Mucosa of descending colon (tissue), 3 donors: ENCODE measurements around the gene DNAH7. TPM values are rescaled to one million over a fixed set of nuclear protein-coding genes. Genes with fewer than 3 reads are reported as not detected.

Source experiments
- ATAC-seq: fragments of 200-7000 bp; cut with Tn5 transposase; one replicate; pipeline ENCODE4 v1.9.1; 2020; ENCODE audit warnings: mild to moderate bottlenecking, moderate library complexity
- DNase-seq, 3 donors: peaks; one replicate each; pipeline ENCODE4 v3.0.0-alpha.2; 2020
- H3K36me3 ChIP-seq: fragments of 200-600 bp; one replicate; pipeline ENCODE4 v1.8.0; 2021; ENCODE audit warnings: low read depth, mild to moderate bottlenecking
- H3K4me1 ChIP-seq: fragments of 200-600 bp; one replicate; pipeline ENCODE4 v1.8.0; 2021; ENCODE audit warnings: low read depth, mild to moderate bottlenecking
- H3K4me3 ChIP-seq: fragments of 200-600 bp; one replicate; pipeline ENCODE4 v1.8.0; 2021; ENCODE audit warnings: mild to moderate bottlenecking
- H3K9me3 ChIP-seq: fragments of 200-600 bp; one replicate; pipeline ENCODE4 v1.8.0; 2021; ENCODE audit warnings: mild to moderate bottlenecking
- CTCF ChIP-seq: fragments of 200-600 bp; IDR thresholded peaks from one replicate; pipeline ENCODE4 v1.8.0; 2022; ENCODE audit warnings: antibody characterized with exemption, mild to moderate bottlenecking
- intact Hi-C, 2 donors: fragments of 100-400 bp; cut with DNase I in 1 of 2; cut with micrococcal nuclease in 1 of 2; formaldehyde crosslinking; loops; one replicate each; pipeline versions ENCODE4 v1.11.0 to v1.11.1; 2022; cut with DNase I, micrococcal nuclease
- total RNA-seq, 3 donors: library from RNA; stranded (reverse); fragmentation: NEBNext Ultra II Directional in 2 of 3; extraction: Animal tissue kit (Norgen Biotek cat#: 25700) in 2 of 3; gene quantifications; one replicate each; pipeline versions ENCODE4 v1.2.1 to v1.2.4, GENCODE V29; 2021 to 2023
- donor health status: DM: no; HTN: no; CAD: no; lungs with moderate emphysema.
- donor health status: DM: no; HTN: no; CAD: no.
- donor health status: DM: no; HTN: yes; CAD: no.

DNAH7 gene
- total RNA-seq, 3 donors from 2014 or later: 3.0 to 9.3 (median 5.5) TPM

- intact Hi-C loops: no loop called here
- no peak for TF ChIP-seq CTCF
- DNase-seq (peak; percentile 43 to 66 (median 49)), ATAC-seq (peak; percentile 34)
- H3K4me3 ChIP-seq: no peak overlapping the region
- no peaks in the 10 kb centered on the region for H3K36me3 ChIP-seq
- H3K4me1 ChIP-seq: no peaks in the 10 kb centered on the region
- H3K9me3 ChIP-seq: no peaks in the 10 kb centered on the region
Measured at GRCh38 chr2:195898505-195899191, 170.0 kb downstream of the DNAH7 start.

GRCh38 chr2:195891081-195891480, 177.6 kb downstream of the DNAH7 start:
- DNase-seq (no peak), ATAC-seq (no peak)
- Histone ChIP-seq H3K9me3 (no peaks in the 10 kb centered on the region), H3K36me3 (no peaks in the 10 kb centered on the region), H3K4me1 (no peaks in the 10 kb centered on the region), H3K4me3 (no peak overlapping the region)
- intact Hi-C loops: no loop called here
- no peak for TF ChIP-seq CTCF

- Histone ChIP-seq H3K36me3 (no peaks in the 10 kb centered on the region), H3K4me3 (no peak overlapping the region), H3K9me3 (no peaks in the 10 kb centered on the region), H3K4me1 (no peaks in the 10 kb centered on the region)
- DNase-seq (no peak), ATAC-seq (no peak)
- intact Hi-C loops: no loop called here
- no peak for TF ChIP-seq CTCF
Measured at GRCh38 chr2:195879153-195879552, 189.5 kb downstream of the DNAH7 start.

- Histone ChIP-seq H3K4me1 (no peaks in the 10 kb centered on the region), H3K9me3 (no peaks in the 10 kb centered on the region), H3K36me3 (no peaks in the 10 kb centered on the region), H3K4me3 (no peak overlapping the region)
- DNase-seq: no peak
- TF ChIP-seq CTCF: no peak
- intact Hi-C loops: no loop called here
- ATAC-seq: no peak
Measured at GRCh38 chr2:195871326-195871725, 197.3 kb downstream of the DNAH7 start.

GRCh38 chr2:195864316-195864715, 204.3 kb downstream of the DNAH7 start:
- Histone ChIP-seq H3K9me3 (no peaks in the 10 kb centered on the region), H3K4me3 (no peak overlapping the region), H3K36me3 (no peaks in the 10 kb centered on the region), H3K4me1 (no peaks in the 10 kb centered on the region)
- ATAC-seq (no peak), DNase-seq (no peak)
- intact Hi-C loops: no loop called here
- no peak for TF ChIP-seq CTCF

- ATAC-seq (no peak), DNase-seq (no peak)
- Histone ChIP-seq H3K4me3 (no peak overlapping the region), H3K9me3 (no peaks in the 10 kb centered on the region), H3K4me1 (no peaks in the 10 kb centered on the region), H3K36me3 (no peaks in the 10 kb centered on the region)
- intact Hi-C loops: no loop called here
- TF ChIP-seq CTCF: no peak
Measured at GRCh38 chr2:195863564-195863963, 205.1 kb downstream of the DNAH7 start.
